ENCODE measurements around the gene CDC25C. TPM values are rescaled to one million over a fixed set of nuclear protein-coding genes. Genes with fewer than 3 reads are reported as not detected.

Gene CDC25C
- total and polyA plus RNA-seq, 9 of the 15 experiments (the other 6 are each of a cell fraction or from before 2014, with no cell fraction given): 19.1 to 63.7 (median 31.9) TPM

- TF ChIP-seq AFF4 (CRISPR knock-in tag; IDR thresholded peaks at IDR 0.05): peak; percentile 36
- peak in 1 of 2 experiments; percentile 21; a peak in 1 of 4 replicates for TF ChIP-seq NRF1 (conservative IDR thresholded peaks at IDR 0.05 in 1 of 2, IDR thresholded peaks at IDR 0.05 in 1 of 2)
- peak in 1 of 2 experiments; percentile 14; a peak in 2 of 4 replicates for TF ChIP-seq HDAC1 (IDR thresholded peaks at IDR 0.05)
- TF ChIP-seq CGGBP1 (CRISPR knock-in tag; IDR thresholded peaks at IDR 0.05): 0 out of 2 replicates have a peak, but pooled peaks have one; percentile 78
- TF ChIP-seq ZNF232 (CRISPR knock-in tag; IDR thresholded peaks at IDR 0.05): 0 out of 2 replicates have a peak, but pooled peaks have one; percentile 21
- TF ChIP-seq SMAD3 (CRISPR knock-in tag; conservative IDR thresholded peaks at IDR 0.05): no peak
- TF ChIP-seq MITF (IDR thresholded peaks at IDR 0.05): peak; percentile 85; the same call in 1 of the 2 replicates
- TF ChIP-seq BRD4 (IDR thresholded peaks at IDR 0.05): peak; percentile 62; the same call in 1 of the 2 replicates
- TF ChIP-seq RBM17 (IDR thresholded peaks at IDR 0.05; ENCODE audit: borderline replicate concordance, low read depth, low read length): no peak
- no peak for TF ChIP-seq ZNF695 (CRISPR knock-in tag; IDR thresholded peaks at IDR 0.05)
- TF ChIP-seq NBN (IDR thresholded peaks at IDR 0.05; ENCODE audit: low read depth): 0 out of 2 replicates have a peak, but pooled peaks have one; percentile 7
- TF ChIP-seq TFE3 (CRISPR knock-in tag; IDR thresholded peaks at IDR 0.05): peak; percentile 36
- TF ChIP-seq PRDM10 (IDR thresholded peaks at IDR 0.05; ENCODE audit: partially characterized antibody): no peak
- no peak for TF ChIP-seq ETV6 (IDR thresholded peaks at IDR 0.05; ENCODE audit: borderline replicate concordance in 1 of 2, low read depth in 2 of 2, low read length in 1 of 2)
- no peak for TF ChIP-seq ETV6 (CRISPR knock-in tag; IDR thresholded peaks at IDR 0.05; ENCODE audit: borderline replicate concordance)
- peak; percentile 71 for TF ChIP-seq RBBP5 (IDR thresholded peaks at IDR 0.05; ENCODE audit: borderline replicate concordance, insufficient read depth, low read length, poor library complexity, severe bottlenecking)
Measured at GRCh38 chr5:138338411-138339090, 6.9 kb upstream of the CDC25C start (continued).

Measured in K562 (cell line).